KMS-11 (cell line): ENCODE measurements around the gene ABCC3.
A peak's percentile ranks its signal among the peaks of the same experiment; 100 is the strongest.

Source experiments
- H2AFZ ChIP-seq: fragments of 200-600 bp; sonication (generic); 2 replicates; pipeline ENCODE4 v1.6.1; 2016; ENCODE audit warnings: antibody characterized with exemption, mixed run types, low read depth
- H3K27ac ChIP-seq: fragments of 200-600 bp; sonication (generic); 2 replicates; pipeline ENCODE4 v1.6.1; 2016; ENCODE audit warnings: mild to moderate bottlenecking, mixed run types
- H3K27me3 ChIP-seq: fragments of 200-600 bp; sonication (generic); 2 replicates; pipeline ENCODE4 v1.6.1; 2017; ENCODE audit warnings: mild to moderate bottlenecking, low read depth, mixed run types, moderate library complexity; ENCODE audit not compliant: insufficient read depth
- H3K36me3 ChIP-seq: fragments of 200-600 bp; sonication (generic); 2 replicates; pipeline ENCODE4 v1.6.1; 2017; ENCODE audit warnings: mild to moderate bottlenecking, mixed run types; ENCODE audit not compliant: insufficient read depth
- H3K4me1 ChIP-seq: fragments of 200-600 bp; sonication (generic); 2 replicates; pipeline ENCODE4 v1.6.1; 2016; ENCODE audit warnings: mild to moderate bottlenecking, low read depth, mixed run types; ENCODE audit not compliant: poor library complexity, severe bottlenecking
- H3K4me2 ChIP-seq: fragments of 200-600 bp; sonication (generic); 2 replicates; pipeline ENCODE4 v1.7.0; 2016; ENCODE audit warnings: mild to moderate bottlenecking, mixed run types
- H3K4me3 ChIP-seq: fragments of 200-600 bp; sonication (generic); IDR thresholded peaks from 2 replicates; pipeline ENCODE4 v1.6.1; 2017; ENCODE audit warnings: low read depth, low read length, mixed read lengths; ENCODE audit not compliant: insufficient read depth
- H3K79me2 ChIP-seq: fragments of 200-600 bp; sonication (generic); 2 replicates; pipeline ENCODE4 v1.6.1; 2016; ENCODE audit warnings: low read depth, mixed run types; ENCODE audit not compliant: insufficient read depth
- H3K9ac ChIP-seq: fragments of 200-600 bp; sonication (generic); 2 replicates; pipeline ENCODE4 v1.6.1; 2016; ENCODE audit warnings: mild to moderate bottlenecking, mixed run types
- H4K20me1 ChIP-seq: fragments of 200-600 bp; sonication (generic); 2 replicates; pipeline ENCODE4 v1.6.1; 2016; ENCODE audit warnings: mild to moderate bottlenecking, mixed run types; ENCODE audit not compliant: insufficient read depth
- TF ChIP-seq, protein P1 (sequence below): fragments of 200-600 bp; sonication (generic); conservative IDR thresholded peaks from 2 replicates; pipeline ENCODE4 v1.6.1; 2017; ENCODE audit warnings: low read depth, mild to moderate bottlenecking, antibody characterized with exemption, low read length, moderate library complexity, mixed read lengths

ABCC3 gene

DNA sequence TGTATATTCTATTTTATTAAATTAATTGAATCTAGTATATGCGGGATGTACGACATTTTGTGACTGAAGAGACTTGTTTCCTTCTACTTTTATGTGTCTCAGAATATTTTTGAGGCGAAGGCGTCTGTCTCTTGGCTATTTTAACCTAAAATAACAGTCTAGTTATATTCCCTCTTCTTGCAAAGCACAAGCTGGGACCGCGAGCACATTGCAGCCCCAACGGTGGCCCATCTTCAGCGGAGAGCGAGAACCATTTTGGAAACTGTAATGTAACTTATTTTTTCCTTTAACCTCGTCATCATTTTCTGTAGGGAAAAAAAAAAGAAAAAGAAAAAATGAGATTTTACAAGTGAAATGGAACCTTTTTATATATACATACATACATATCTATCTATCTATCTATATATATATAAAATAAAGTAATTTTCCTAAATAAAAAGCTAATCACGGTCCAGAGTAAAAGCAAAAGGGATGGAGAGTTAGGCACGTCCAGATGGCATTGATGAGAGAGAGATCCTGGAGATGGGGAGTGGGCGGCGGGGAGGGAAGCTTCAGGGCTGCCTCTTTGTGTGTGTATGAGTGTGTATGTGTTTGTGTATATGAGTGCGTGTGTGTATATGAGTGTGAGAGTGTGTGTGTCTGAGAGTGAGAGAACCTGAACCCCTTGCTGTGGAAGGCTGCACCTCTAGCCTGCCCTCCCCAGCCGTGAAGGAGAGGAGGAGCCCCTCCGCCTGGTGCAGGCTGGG is 7.5 kb upstream of the ABCC3 start:
- no peak overlapping the region for H3K9ac ChIP-seq
- H4K20me1 ChIP-seq: no peaks in the 10 kb centered on the region
- H2AFZ ChIP-seq: no peak overlapping the region
- TF ChIP-seq, protein P1, sequence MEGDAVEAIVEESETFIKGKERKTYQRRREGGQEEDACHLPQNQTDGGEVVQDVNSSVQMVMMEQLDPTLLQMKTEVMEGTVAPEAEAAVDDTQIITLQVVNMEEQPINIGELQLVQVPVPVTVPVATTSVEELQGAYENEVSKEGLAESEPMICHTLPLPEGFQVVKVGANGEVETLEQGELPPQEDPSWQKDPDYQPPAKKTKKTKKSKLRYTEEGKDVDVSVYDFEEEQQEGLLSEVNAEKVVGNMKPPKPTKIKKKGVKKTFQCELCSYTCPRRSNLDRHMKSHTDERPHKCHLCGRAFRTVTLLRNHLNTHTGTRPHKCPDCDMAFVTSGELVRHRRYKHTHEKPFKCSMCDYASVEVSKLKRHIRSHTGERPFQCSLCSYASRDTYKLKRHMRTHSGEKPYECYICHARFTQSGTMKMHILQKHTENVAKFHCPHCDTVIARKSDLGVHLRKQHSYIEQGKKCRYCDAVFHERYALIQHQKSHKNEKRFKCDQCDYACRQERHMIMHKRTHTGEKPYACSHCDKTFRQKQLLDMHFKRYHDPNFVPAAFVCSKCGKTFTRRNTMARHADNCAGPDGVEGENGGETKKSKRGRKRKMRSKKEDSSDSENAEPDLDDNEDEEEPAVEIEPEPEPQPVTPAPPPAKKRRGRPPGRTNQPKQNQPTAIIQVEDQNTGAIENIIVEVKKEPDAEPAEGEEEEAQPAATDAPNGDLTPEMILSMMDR: no peak
- no peak overlapping the region for H3K4me3 ChIP-seq
- H3K79me2 ChIP-seq: no peaks in the 10 kb centered on the region
- no peak overlapping the region for H3K27ac ChIP-seq
- no peaks in the 10 kb centered on the region for H3K36me3 ChIP-seq
- H3K4me2 ChIP-seq: no peak overlapping the region
- H3K27me3 ChIP-seq: peaks cover 52% of the 10 kb centered on the region; the same call in 1 of the 2 replicates
- no peaks in the 10 kb centered on the region for H3K4me1 ChIP-seq

DNA sequence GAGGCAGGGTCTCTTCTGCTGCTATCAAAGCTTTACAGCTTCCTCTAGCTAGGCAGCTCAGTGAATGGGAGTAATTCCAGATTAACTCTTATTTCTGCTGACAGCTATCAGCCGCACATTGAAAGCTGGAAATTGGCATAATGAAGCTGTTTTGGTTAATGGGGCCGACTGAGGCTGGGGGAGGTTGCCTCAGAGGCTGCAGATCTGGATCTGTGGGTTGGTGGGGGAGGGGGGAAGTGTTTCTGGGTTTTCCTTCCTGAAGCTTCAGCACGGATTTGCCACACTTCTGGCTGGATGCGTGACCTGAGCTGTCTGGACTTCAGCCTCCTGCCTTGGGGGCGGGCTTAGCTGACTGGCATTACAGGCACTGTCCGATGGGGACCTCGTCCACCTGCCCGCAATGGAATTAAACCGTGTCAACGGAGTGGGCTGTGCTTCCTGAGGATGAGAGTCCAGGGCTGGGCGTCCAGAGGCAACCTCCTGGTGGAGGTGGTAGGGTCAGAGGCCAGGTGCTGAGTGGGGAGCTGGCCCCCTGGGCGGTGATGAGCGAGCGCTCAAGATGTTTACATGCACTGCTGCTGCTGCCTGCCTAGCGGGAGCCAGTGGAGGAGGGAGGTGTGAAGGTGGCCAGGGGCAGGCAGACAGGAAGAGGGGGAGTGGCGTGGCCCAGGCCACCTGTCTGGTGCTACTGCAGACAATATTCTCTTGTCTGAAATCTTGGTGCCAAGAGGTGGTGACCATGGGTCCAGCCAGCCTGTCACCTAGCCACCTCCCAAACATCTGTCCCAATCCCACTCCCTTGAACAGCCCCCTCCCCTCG is 6.7 kb upstream of the ABCC3 start:
- Histone ChIP-seq H3K27ac (no peak overlapping the region), H3K9ac (no peak overlapping the region), H3K4me2 (no peak overlapping the region)

DNA sequence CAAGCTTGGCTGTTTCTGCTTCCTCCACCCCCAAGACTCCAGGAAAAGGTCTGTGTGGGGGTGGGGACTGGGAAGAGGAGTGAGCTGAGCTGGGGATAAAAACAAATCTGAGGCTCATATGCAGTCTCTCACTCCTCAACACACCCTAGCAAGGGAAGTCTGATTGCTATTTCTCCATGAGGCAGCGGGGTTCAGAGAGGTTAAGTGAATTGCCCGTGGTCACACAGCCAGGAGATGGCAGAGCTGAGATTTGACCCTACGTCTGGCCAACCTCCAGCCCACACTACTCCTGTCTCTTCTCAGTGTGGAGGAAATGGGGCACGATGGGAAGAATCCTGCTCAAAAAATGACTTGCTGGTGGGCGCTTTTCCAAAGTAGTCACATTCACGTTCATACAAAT is 4.8 kb upstream of the ABCC3 start:
- TF ChIP-seq, protein P1: no peak
- no peaks in the 10 kb centered on the region for H3K4me1 ChIP-seq

More for the DNA sequence above, 6.7 kb upstream of the ABCC3 start:
- Histone ChIP-seq H2AFZ (no peak overlapping the region), H3K27me3 (peaks cover 59% of the 10 kb centered on the region; the same call in 1 of the 2 replicates), H3K4me3 (no peak overlapping the region), H3K79me2 (no peaks in the 10 kb centered on the region), H3K4me1 (no peaks in the 10 kb centered on the region), H4K20me1 (no peaks in the 10 kb centered on the region), H3K36me3 (no peaks in the 10 kb centered on the region)
- TF ChIP-seq, protein P1: no peak

DNA sequence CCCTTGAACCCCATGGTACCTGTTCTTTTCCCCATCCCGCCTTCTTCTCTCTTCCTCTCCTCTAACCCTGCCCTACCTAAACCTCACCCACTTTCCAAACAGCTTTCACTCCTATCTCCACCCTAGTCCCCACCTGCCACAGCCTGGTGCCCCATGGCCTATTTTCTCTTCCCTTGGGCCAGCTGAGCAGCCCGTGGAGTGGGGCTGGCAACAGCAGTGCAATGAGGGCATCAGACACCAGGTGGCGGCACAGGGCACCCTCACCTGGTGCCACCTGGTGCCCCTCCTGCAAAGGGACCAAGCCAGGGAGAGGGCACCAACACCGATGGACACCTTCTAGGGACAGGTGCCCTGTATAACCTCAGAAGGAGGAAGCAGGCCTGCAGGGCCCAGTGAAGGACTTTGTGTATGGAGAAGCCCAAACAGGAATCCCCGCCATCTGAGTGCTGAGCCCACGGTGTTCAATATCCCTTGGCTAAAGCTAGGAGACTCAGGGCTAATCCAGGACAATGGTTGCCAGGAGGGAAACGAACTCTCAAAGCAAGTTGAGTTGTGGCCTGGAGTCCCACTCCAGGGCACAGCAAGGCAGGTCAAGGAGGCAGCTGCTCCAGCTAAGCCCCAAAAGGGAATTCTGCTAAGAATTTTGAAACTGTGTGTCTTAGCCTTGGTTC is 4.0 kb upstream of the ABCC3 start:
- no peaks in the 10 kb centered on the region for H3K4me1 ChIP-seq
- peaks cover 74% of the 10 kb centered on the region for H3K27me3 ChIP-seq
- H3K27ac ChIP-seq: no peak overlapping the region
- no peak overlapping the region for H3K4me2 ChIP-seq
- H3K79me2 ChIP-seq: no peaks in the 10 kb centered on the region
- no peaks in the 10 kb centered on the region for H3K36me3 ChIP-seq
- TF ChIP-seq, protein P1: peak; percentile 91
- no peaks in the 10 kb centered on the region for H4K20me1 ChIP-seq
- no peak overlapping the region for H3K4me3 ChIP-seq
- no peak overlapping the region for H2AFZ ChIP-seq
- H3K9ac ChIP-seq: no peak overlapping the region

More for the DNA sequence above, 4.8 kb upstream of the ABCC3 start:
- H3K27me3 ChIP-seq: peaks cover 74% of the 10 kb centered on the region
- no peaks in the 10 kb centered on the region for H3K36me3 ChIP-seq
- no peaks in the 10 kb centered on the region for H3K79me2 ChIP-seq
- H2AFZ ChIP-seq: no peak overlapping the region
- no peaks in the 10 kb centered on the region for H4K20me1 ChIP-seq
- H3K4me2 ChIP-seq: no peak overlapping the region
- no peak overlapping the region for H3K9ac ChIP-seq
- no peak overlapping the region for H3K4me3 ChIP-seq
- no peak overlapping the region for H3K27ac ChIP-seq
